Mucosa of stomach (tissue), 1 donor: Measurements from ENCODE around the gene TRIM16.
"Not testable (repeated sequence)": the region's sequence is repeated elsewhere in the genome, so short reads cannot be mapped to it uniquely, and the experiment has no call there.

Experiments
- H3K27me3 ChIP-seq: one replicate; pipeline ENCODE4 v1.7.0; 2013; ENCODE audit warnings: mild to moderate bottlenecking, low read length; ENCODE audit not compliant: control insufficient read depth, insufficient read depth
- H3K36me3 ChIP-seq: one replicate; pipeline ENCODE4 v1.7.0; 2013; ENCODE audit warnings: low read length; ENCODE audit not compliant: control insufficient read depth, insufficient read depth
- H3K4me1 ChIP-seq: one replicate; pipeline ENCODE4 v1.7.0; 2013; ENCODE audit warnings: mild to moderate bottlenecking, low read length; ENCODE audit not compliant: control insufficient read depth, insufficient read depth
- H3K4me3 ChIP-seq: one replicate; pipeline ENCODE4 v1.7.0; 2013; ENCODE audit warnings: low read length
- H3K9ac ChIP-seq: one replicate; pipeline ENCODE4 v1.7.0; 2013; ENCODE audit warnings: mild to moderate bottlenecking, low read length, moderate library complexity
- H3K9me3 ChIP-seq: one replicate; pipeline ENCODE4 v1.7.0; 2013; ENCODE audit warnings: mild to moderate bottlenecking, low read length, moderate library complexity; ENCODE audit not compliant: control insufficient read depth
- donor health status: Pancreatic carcinoma.

TRIM16 gene

GRCh38 chr17:15683824-15684478, at the start of gene TRIM16:
Gene TRIM16 (minus strand): TSS chr17:15684311. CDS start chr17:15651609, 32,702 bp downstream.
- H3K9ac ChIP-seq = peak within 1 kb of the TSS; percentile 73
- not testable (repeated sequence) for H3K9me3 ChIP-seq, H3K27me3 ChIP-seq

GRCh38 chr17:15733174-15733789, 49.2 kb upstream of the TRIM16 start:
- H3K27me3 ChIP-seq, H3K4me3 ChIP-seq, H3K4me1 ChIP-seq, H3K9me3 ChIP-seq, H3K36me3 ChIP-seq, H3K9ac ChIP-seq: not testable (repeated sequence)

More at GRCh38 chr17:15683824-15684478, at the start of gene TRIM16:
- H3K36me3 ChIP-seq, H3K4me1 ChIP-seq: not testable (repeated sequence)
- peak within 1 kb of the TSS; percentile 46 for H3K4me3 ChIP-seq

- H3K4me3 ChIP-seq, H3K9ac ChIP-seq, H3K4me1 ChIP-seq: not testable (repeated sequence)
Observed at GRCh38 chr17:15731900-15732299, 47.8 kb upstream of the TRIM16 start, which contains the start of gene TBC1D26. Gene TBC1D26 (plus strand): TSS chr17:15732283. CDS start chr17:15735349, 3,066 bp downstream.

GRCh38 chr17:15730535-15730934, 46.4 kb upstream of the TRIM16 start:
- H3K4me1 ChIP-seq = not testable (repeated sequence)

More at GRCh38 chr17:15731900-15732299, 47.8 kb upstream of the TRIM16 start, which contains the start of gene TBC1D26:
- H3K27me3 ChIP-seq, H3K36me3 ChIP-seq, H3K9me3 ChIP-seq: not testable (repeated sequence)

GRCh38 chr17:15716601-15717563, 32.8 kb upstream of the TRIM16 start:
- not testable (repeated sequence) for H3K36me3 ChIP-seq, H3K4me3 ChIP-seq, H3K9me3 ChIP-seq, H3K9ac ChIP-seq, H3K4me1 ChIP-seq, H3K27me3 ChIP-seq

More at GRCh38 chr17:15730535-15730934, 46.4 kb upstream of the TRIM16 start:
- not testable (repeated sequence) for H3K36me3 ChIP-seq, H3K4me3 ChIP-seq, H3K9me3 ChIP-seq, H3K9ac ChIP-seq, H3K27me3 ChIP-seq

- H3K4me1 ChIP-seq, H3K4me3 ChIP-seq, H3K9me3 ChIP-seq, H3K27me3 ChIP-seq, H3K9ac ChIP-seq, H3K36me3 ChIP-seq: not testable (repeated sequence)
Observed at GRCh38 chr17:15708879-15709278, 24.8 kb upstream of the TRIM16 start.

- not testable (repeated sequence) for H3K9ac ChIP-seq, H3K9me3 ChIP-seq, H3K4me3 ChIP-seq, H3K36me3 ChIP-seq, H3K27me3 ChIP-seq, H3K4me1 ChIP-seq
Observed at GRCh38 chr17:15704813-15705212, 20.7 kb upstream of the TRIM16 start.

- H3K27me3 ChIP-seq, H3K36me3 ChIP-seq, H3K9ac ChIP-seq, H3K4me1 ChIP-seq, H3K4me3 ChIP-seq, H3K9me3 ChIP-seq: not testable (repeated sequence)
Observed at GRCh38 chr17:15704239-15704638, 20.1 kb upstream of the TRIM16 start.

- peak overlapping the region; percentile 55 for H3K9ac ChIP-seq
Observed at GRCh38 chr17:15699937-15700336, 15.8 kb upstream of the TRIM16 start.

GRCh38 chr17:15699413-15699924, 15.4 kb upstream of the TRIM16 start, which contains the start of gene ZNF286A:
Gene ZNF286A (plus strand): TSS chr17:15699752. CDS start chr17:15700330, 578 bp downstream.
- H3K9me3 ChIP-seq, H3K4me1 ChIP-seq, H3K36me3 ChIP-seq, H3K27me3 ChIP-seq: not testable (repeated sequence)
- Histone ChIP-seq H3K9ac (peak within 1 kb of the TSS; percentile 55), H3K4me3 (peak within 1 kb of the TSS; percentile 36)

More at GRCh38 chr17:15699937-15700336, 15.8 kb upstream of the TRIM16 start:
- not testable (repeated sequence) for H3K9me3 ChIP-seq, H3K36me3 ChIP-seq, H3K4me3 ChIP-seq, H3K27me3 ChIP-seq, H3K4me1 ChIP-seq

GRCh38 chr17:15698967-15699366, 14.9 kb upstream of the TRIM16 start:
- Histone ChIP-seq H3K4me3 (peak overlapping the region; percentile 36), H3K9ac (peak overlapping the region; percentile 55)
- not testable (repeated sequence) for H3K9me3 ChIP-seq, H3K27me3 ChIP-seq, H3K4me1 ChIP-seq, H3K36me3 ChIP-seq

- H3K4me1 ChIP-seq, H3K4me3 ChIP-seq, H3K9ac ChIP-seq, H3K9me3 ChIP-seq, H3K36me3 ChIP-seq, H3K27me3 ChIP-seq: not testable (repeated sequence)
Observed at GRCh38 chr17:15687494-15687893, 3.4 kb upstream of the TRIM16 start.
